Loucy (cell line): Measurements from ENCODE around the gene PRSS12.

Experiments used
- H2AFZ ChIP-seq: fragments of 200-600 bp; sonication (generic); 2 replicates; pipeline ENCODE4 v1.6.0; 2016; ENCODE audit warnings: antibody characterized with exemption, mild to moderate bottlenecking, low read length, moderate library complexity
- H3F3A ChIP-seq: fragments of 200-600 bp; 2 replicates; pipeline ENCODE4 v1.6.0; 2016; ENCODE audit warnings: antibody characterized with exemption, low read depth, mild to moderate bottlenecking
- H3K27me3 ChIP-seq: fragments of 200-600 bp; sonication (generic); 2 replicates; pipeline ENCODE4 v1.6.1; 2014; ENCODE audit warnings: low read length, mild to moderate bottlenecking; ENCODE audit not compliant: insufficient read depth, poor library complexity, severe bottlenecking
- H3K36me3 ChIP-seq: fragments of 200-600 bp; sonication (generic); 2 replicates; pipeline ENCODE4 v1.6.1; 2016; ENCODE audit warnings: low read length; ENCODE audit not compliant: insufficient read depth
- H3K4me1 ChIP-seq: fragments of 200-600 bp; sonication (generic); 2 replicates; pipeline ENCODE4 v1.5.1; 2014; ENCODE audit warnings: low read length, mild to moderate bottlenecking; ENCODE audit not compliant: insufficient read depth, poor library complexity, severe bottlenecking
- H3K4me2 ChIP-seq: fragments of 200-600 bp; sonication (generic); 2 replicates; pipeline ENCODE4 v1.6.0; 2014; ENCODE audit warnings: antibody characterized with exemption, low read length, low read depth, mild to moderate bottlenecking; ENCODE audit not compliant: poor library complexity, severe bottlenecking
- H3K4me3 ChIP-seq: fragments of 200-600 bp; sonication (generic); 2 replicates; pipeline ENCODE4 v1.5.1; 2014; ENCODE audit warnings: low read length, mild to moderate bottlenecking, mixed read lengths; ENCODE audit not compliant: poor library complexity, severe bottlenecking
- H3K79me2 ChIP-seq: fragments of 200-600 bp; sonication (generic); 2 replicates; pipeline ENCODE4 v1.6.1; 2014; ENCODE audit warnings: low read length; ENCODE audit not compliant: insufficient read depth
- H3K9ac ChIP-seq: fragments of 200-600 bp; sonication (generic); 2 replicates; pipeline ENCODE4 v1.6.0; 2014; ENCODE audit warnings: mild to moderate bottlenecking, low read depth, low read length, moderate library complexity; ENCODE audit not compliant: poor library complexity, severe bottlenecking
- H3K9me2 ChIP-seq: fragments of 200-600 bp; sonication (generic); replicated peaks from 2 replicates; pipeline ENCODE4 v1.6.1; 2016; ENCODE audit warnings: low read depth, low read length, mixed read lengths
- H3K9me3 ChIP-seq: fragments of 200-600 bp; sonication (generic); 2 replicates; pipeline ENCODE4 v1.6.1; 2014; ENCODE audit warnings: mild to moderate bottlenecking, antibody characterized with exemption, low read length, low read depth; ENCODE audit not compliant: insufficient read depth
- H4K20me1 ChIP-seq: fragments of 200-600 bp; sonication (generic); 2 replicates; pipeline ENCODE4 v1.6.0; 2014; ENCODE audit warnings: antibody characterized with exemption, low read length, mild to moderate bottlenecking; ENCODE audit not compliant: insufficient read depth, poor library complexity, severe bottlenecking
- CTCF ChIP-seq: fragments of 200-600 bp; sonication (generic); conservative IDR thresholded peaks from 2 replicates; pipeline ENCODE4 v1.5.1; 2014; ENCODE audit warnings: mild to moderate bottlenecking, antibody characterized with exemption, low read length
- EZH2phosphoT487 ChIP-seq: fragments of 200-600 bp; IDR thresholded peaks from 2 replicates; pipeline ENCODE4 v1.6.1; 2018; ENCODE audit warnings: antibody characterized with exemption, mild to moderate bottlenecking, moderate library complexity, borderline replicate concordance

PRSS12 gene

GRCh38 chr4:118338518-118338917 lies 14.3 kb downstream of the PRSS12 start:
- Histone ChIP-seq H3K9ac (no peak overlapping the region), H4K20me1 (no peaks in the 10 kb centered on the region), H3K4me2 (no peak overlapping the region), H3K4me3 (no peak overlapping the region), H2AFZ (no peak overlapping the region), H3K9me3 (no peaks in the 10 kb centered on the region), H3K4me1 (no peaks in the 10 kb centered on the region), H3K27me3 (no peaks in the 10 kb centered on the region), H3K36me3 (no peaks in the 10 kb centered on the region), H3K9me2 (no peaks in the 10 kb centered on the region), H3F3A (no peaks in the 10 kb centered on the region), H3K79me2 (no peaks in the 10 kb centered on the region)
- TF ChIP-seq CTCF (no peak), EZH2phosphoT487 (no peak)

GRCh38 chr4:118337954-118338353 lies 14.8 kb downstream of the PRSS12 start:
- Histone ChIP-seq H2AFZ (no peak overlapping the region), H3K4me2 (no peak overlapping the region)

GRCh38 chr4:118335774-118336173 lies 17.0 kb downstream of the PRSS12 start:
- Histone ChIP-seq H3K27me3 (no peaks in the 10 kb centered on the region), H3K4me3 (no peak overlapping the region), H3K79me2 (no peaks in the 10 kb centered on the region), H3K4me1 (no peaks in the 10 kb centered on the region), H3K9me2 (no peaks in the 10 kb centered on the region), H3K4me2 (no peak overlapping the region), H3K9me3 (no peaks in the 10 kb centered on the region), H3K36me3 (no peaks in the 10 kb centered on the region), H3K9ac (no peak overlapping the region), H4K20me1 (no peaks in the 10 kb centered on the region), H3F3A (no peaks in the 10 kb centered on the region), H2AFZ (no peak overlapping the region)
- no peak for TF ChIP-seq CTCF

More at GRCh38 chr4:118337954-118338353, 14.8 kb downstream of the PRSS12 start:
- Histone ChIP-seq H3K79me2 (no peaks in the 10 kb centered on the region), H3K4me3 (no peak overlapping the region), H3F3A (no peaks in the 10 kb centered on the region), H3K36me3 (no peaks in the 10 kb centered on the region), H3K27me3 (no peaks in the 10 kb centered on the region), H3K9ac (no peak overlapping the region), H3K9me2 (no peaks in the 10 kb centered on the region), H3K9me3 (no peaks in the 10 kb centered on the region), H3K4me1 (no peaks in the 10 kb centered on the region), H4K20me1 (no peaks in the 10 kb centered on the region)
- no peak for TF ChIP-seq CTCF
- no peak for TF ChIP-seq EZH2phosphoT487
